Left lobe of liver (tissue), 2 donors: ENCODE results near the gene NOP14. TPM values are rescaled to one million over a fixed set of nuclear protein-coding genes. Genes with fewer than 3 reads are reported as not detected.
A peak's percentile ranks its signal among the peaks of the same experiment; 100 is the strongest.
"Not testable (repeated sequence)": the region's sequence is repeated elsewhere in the genome, so short reads cannot be mapped to it uniquely, and the experiment has no call there.

ENCODE experiments used
- ATAC-seq: fragments of 200-7000 bp; cut with Tn5 transposase; one replicate; pipeline ENCODE4 v1.9.1; 2020; ENCODE audit warnings: mild to moderate bottlenecking, moderate library complexity
- DNase-seq: peaks from one replicate; pipeline ENCODE4 v3.0.0-alpha.2; 2020; ENCODE audit warnings: low spot score
- total RNA-seq: library from RNA; stranded (reverse); gene quantifications from one replicate; pipeline ENCODE4 v1.2.1, GENCODE V29; 2021
- donor health status: DM: no; HTN: no; CAD: no; lungs with moderate emphysema.
- donor health status: DM: no; HTN: yes; CAD: no.

The NOP14 gene
- total RNA-seq, 1 donor from 2014 or later, result 18.7 TPM

DNA sequence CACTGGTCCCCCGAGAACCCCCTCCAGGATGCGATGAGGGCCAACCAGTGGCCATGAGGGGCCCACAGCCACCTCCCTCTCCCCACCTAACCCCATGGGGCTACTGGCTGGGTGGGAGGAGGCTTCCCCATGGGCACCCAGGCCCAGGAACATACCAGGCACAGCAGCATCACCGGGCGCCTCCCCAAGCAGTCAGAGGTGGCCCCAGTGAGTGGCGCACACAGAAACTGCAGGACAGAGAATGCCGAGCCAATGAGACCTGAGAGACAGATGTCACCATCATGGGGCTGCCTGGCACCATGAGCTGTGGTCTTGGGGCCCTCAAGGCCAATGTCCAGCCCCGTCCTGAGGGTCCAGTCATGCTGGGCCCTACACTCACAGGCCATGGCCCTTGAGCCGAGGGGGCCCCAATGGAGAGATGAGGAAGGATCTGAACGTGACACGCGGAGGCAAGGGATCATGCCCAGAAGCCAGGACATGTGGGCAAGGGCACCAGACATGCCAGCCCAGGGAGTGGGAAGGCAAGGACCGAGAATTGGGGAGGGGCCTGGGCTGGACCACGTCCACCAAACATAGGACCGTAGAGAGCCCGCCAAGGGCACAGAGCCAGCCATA is 30.1 kb downstream of the NOP14 start:
- no peak for ATAC-seq
- DNase-seq, result peak; percentile 53

GRCh38 chr4:2932321-2932950 is 30.8 kb downstream of the NOP14 start:
- peak; percentile 45 for DNase-seq
- no peak for ATAC-seq

- ATAC-seq (peak; percentile 2), DNase-seq (peak; percentile 54)
These were observed 31.5 kb downstream of the NOP14 start for GRCh38 chr4:2931512-2932301.

DNA sequence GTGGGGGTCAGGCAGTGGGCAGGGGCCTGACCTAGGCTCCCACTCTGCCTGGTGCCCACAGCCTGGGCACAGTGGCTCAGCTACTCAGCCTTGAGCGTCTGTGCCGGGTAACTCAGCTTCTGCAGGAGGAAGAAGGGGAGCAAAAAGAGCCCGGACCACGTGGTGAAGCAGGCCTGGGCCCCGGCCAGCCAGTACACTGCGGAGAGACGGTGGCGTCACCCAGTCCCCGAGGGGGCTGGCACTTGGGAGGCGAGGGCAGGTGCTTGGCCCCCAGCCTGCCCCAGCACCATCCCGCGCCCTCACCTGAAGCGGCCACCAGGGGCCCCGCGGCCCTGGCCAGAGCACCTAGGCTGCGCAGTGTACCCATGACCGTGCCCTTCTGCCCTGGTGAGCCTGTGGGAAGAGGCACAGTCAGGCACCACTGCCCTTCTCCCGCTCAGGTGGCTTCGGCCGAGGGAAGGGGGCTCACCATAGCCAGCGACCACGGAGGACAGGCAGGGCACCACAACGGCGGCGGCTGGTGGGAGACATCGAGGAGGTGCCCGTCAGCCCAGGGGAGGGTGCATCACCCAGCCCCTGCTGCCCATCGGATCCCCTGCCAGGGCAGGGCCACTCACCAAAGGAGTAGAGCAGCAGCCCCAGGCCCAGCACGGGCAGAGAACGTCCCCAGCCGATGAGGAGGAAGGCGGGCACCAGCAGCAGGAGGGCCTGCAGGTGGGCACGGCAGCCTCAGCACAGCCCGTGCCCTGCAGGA is 32.3 kb downstream of the NOP14 start:
- DNase-seq, result no peak
- ATAC-seq, result peak; percentile 3

DNA sequence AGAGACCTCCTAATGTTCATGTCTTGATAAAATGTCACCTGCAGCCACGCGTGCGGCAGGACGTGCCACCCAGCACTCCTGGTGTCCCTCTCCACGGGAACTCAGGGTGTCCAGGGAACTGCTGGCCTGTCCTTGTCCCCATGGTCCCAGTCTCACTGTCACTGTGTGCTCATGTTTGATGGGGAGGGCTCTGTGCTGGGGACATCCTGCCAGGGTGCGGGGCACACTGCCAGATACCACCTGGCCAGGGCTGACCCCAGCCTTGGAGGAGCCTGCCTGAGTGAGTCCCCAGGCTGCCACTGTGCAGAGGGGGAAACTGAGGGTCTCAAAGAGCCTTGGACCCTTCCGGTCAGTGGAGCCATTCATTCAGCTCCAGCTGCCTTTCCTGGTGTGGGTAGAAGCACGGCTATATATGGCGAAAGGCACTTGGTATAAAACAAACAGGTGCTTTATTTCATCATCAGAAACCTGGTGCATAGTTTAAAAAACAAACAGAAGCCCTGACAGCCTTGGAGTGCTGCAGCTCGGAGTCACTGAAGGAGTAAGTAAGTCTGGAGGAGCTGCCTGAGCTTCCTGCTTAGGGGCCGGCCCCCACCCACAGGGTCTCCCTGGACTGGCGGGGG is 33.0 kb downstream of the NOP14 start:
- ATAC-seq, result no peak
- no peak for DNase-seq

DNA sequence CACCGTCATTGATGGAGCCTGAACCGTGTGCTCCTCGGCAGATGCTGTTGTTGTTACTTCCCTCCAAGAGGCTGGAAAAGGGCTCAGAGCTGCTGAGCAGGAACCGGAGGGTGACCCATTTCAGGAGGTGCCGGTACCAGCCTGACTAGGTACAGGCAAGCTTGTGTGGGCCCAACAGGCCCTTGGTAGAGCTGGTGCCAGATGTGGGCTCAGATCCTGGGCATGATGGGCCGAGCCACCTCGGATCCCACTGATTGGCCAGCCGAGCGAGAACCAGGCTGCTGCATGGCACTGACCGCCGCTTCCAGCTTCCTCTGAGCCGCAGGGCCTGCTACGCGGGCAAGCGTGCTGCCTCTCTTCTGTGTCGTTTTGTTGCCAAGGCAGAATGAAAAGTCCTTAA is 33.7 kb downstream of the NOP14 start:
- ATAC-seq, result no peak
- DNase-seq, result no peak

GRCh38 chr4:2928242-2929176 is 34.7 kb downstream of the NOP14 start:
- DNase-seq (peak; percentile 41), ATAC-seq (no peak)

DNA sequence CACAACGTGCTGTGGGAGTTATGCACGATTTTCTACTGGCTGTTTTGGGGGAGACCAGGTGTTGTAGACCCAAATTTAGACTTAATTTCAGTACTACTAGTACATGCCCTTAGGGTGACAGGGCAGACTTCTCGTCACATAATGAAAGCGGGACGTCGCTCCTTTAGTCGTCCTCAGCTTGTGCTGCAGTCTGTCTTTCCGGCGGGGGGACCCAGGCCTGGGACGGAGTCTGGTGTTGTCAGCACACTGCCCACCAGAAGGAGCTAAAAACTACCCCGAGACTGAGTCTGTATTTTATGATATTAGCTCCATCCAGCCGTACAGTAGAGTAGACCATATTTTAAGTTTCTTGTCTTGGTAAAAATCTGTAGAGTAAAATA is 35.5 kb downstream of the NOP14 start:
- DNase-seq, result peak; percentile 39
- ATAC-seq, result no peak

DNA sequence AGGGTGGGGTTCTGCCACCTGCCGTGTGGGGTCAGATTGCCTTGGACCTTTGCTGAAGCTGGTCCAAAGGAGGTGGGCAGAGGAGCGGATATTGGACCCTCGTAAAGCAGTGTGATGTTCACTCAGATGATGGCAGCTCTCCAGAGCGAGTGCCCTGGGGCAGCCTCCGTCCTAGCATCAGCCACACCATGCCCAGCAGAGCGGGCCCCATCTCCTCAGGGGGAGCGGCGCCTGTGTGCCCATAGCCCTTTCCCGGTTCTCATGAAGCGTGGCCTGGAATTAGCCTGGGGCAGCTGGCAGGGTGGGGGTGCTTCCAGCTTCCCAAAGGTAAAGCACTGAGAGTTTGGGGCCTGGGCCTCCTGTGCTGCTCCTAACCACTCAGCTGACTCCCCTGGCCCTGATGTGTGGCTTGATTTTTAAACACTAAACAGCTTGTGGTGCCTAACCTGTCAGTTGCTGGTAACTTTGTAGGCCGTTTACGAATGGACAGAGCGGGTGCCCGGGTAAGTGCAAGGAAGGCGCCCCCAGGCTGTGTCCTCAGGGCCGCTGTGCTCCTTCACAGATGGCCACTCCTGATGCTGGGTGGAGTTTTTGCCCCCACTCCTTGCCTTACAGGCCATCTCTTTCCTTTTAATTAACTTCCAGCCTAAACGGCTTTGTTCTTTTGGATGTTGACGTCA is 36.0 kb downstream of the NOP14 start:
- ATAC-seq, result no peak
- peak; percentile 44 for DNase-seq

- ATAC-seq (no peak), DNase-seq (peak; percentile 45)
These were observed 37.0 kb downstream of the NOP14 start for GRCh38 chr4:2925931-2926860.

DNA sequence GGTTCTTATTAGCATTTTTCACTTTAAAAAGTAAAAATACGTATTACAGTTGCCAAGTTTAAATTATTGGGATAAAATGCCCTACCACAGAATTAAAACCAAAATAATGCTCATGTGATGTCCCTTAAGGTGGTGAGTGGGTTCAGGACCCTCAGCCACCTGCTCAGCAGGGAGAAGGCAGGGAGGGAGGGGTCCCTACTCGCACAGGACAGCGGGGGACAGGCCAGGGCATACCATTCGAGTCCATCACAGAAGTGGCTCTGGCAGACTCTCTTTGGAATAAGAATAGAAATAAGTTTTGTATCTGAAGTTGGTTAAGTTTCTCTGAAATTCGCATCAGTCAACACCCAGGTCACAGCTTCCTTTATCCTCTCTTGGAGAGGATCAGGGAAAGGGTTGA is 37.7 kb downstream of the NOP14 start:
- DNase-seq (no peak), ATAC-seq (no peak)

GRCh38 chr4:2924765-2925301 is 38.4 kb downstream of the NOP14 start:
- ATAC-seq, result peak; percentile 71

GRCh38 chr4:2924286-2924685 is 38.9 kb downstream of the NOP14 start:
- ATAC-seq (peak; percentile 25), DNase-seq (peak; percentile 40)

More at GRCh38 chr4:2924765-2925301, 38.4 kb downstream of the NOP14 start:
- peak; percentile 49 for DNase-seq

DNA sequence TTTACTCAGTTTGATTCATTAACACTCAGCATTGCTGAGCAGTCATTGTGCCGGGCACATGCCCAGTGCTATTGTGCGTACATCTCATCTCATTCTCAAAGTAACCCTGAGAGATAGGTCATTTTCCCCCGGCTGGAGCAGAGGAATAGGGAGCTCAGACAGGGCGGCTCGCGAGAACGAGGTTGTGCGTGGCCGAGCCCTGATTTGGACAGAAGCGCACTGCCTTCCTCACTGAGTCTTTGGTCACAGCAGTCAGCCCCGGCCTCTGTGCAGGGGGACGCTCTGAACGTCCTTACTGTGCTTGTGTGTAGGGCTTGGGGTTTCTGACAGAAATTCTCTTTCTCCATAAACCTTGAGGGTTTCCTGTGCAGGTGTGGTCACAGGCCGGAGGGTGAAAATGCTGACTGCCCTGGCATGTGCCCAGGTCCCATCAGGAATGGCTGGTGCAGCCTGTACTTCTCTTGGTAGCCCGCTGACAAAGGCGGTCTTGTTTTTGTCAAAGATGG is 39.5 kb downstream of the NOP14 start:
- ATAC-seq, result no peak
- peak; percentile 34 for DNase-seq

DNA sequence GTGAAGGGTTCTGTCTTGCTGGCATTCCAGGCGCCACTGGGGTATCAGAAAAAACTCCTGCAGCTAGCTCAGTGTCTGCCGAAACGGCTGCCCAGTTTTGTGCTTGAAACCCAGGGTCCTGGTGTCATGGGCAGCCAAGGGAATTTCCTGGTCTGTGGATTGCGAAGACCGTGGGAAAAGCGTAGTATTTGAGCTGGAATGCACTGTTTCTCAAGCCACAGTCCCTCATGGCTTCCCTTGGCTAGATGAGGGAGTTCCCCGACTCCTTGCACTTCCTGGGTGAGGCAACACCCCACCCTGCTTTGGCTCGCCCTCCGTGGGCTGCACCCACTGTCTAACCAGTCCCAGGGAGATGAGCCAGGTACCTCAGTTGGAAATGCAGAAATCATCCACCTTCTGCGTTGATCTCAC is 40.1 kb downstream of the NOP14 start:
- no peak for ATAC-seq
- peak; percentile 35 for DNase-seq

DNA sequence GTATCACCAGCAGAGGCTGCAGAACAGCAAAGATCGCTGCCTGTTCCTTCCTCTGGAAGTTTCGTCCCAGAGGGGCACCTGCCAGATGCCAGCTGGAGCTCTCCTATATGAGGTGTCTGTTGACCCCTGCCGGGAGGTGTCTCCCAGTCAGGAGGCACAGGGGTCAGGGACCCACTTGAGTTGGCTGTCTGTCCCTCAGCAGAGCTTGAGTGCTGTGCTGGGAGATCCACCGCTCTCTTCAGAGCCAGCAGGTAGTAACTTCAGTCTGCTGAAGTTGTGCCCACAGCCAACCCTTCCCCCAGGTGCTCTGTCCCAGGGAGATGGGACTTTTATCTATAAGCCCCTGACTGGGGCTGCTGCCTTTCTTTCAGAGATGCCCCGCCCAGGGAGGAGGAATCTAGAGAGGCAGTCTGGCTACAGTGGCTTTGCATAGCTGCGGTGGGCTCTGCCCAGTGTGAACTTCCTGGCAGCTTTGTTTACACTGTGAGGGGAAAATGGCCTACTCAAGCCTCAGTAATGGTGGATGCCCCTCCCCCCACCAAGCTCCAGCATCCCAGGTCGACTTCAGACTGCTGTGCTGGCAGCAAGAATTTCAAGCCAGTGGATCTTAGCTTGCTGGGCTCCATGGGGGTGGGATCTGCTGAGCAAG is 40.6 kb downstream of the NOP14 start:
- peak; percentile 41 for DNase-seq
- not testable (repeated sequence) for ATAC-seq

GRCh38 chr4:2918714-2919113 is 44.5 kb downstream of the NOP14 start:
- ATAC-seq, DNase-seq: not testable (repeated sequence)
